Body of pancreas (tissue), 4 donors: ENCODE measurements around the gene EDDM13. TPM values are rescaled to one million over a fixed set of nuclear protein-coding genes. Genes with fewer than 3 reads are reported as not detected.
A peak's percentile ranks its signal among the peaks of the same experiment; 100 is the strongest.
"Not testable (repeated sequence)": the region's sequence is repeated elsewhere in the genome, so short reads cannot be mapped to it uniquely, and the experiment has no call there.

Experiments used
- ATAC-seq: fragments of 150-250 bp; one replicate; pipeline ENCODE4 v1.9.1; 2016
- DNase-seq, 4 donors: peaks; one replicate each; pipeline ENCODE4 v3.0.0-alpha.2; 2019
- H3K27ac ChIP-seq, 4 donors: fragments of 200-600 bp; sonication (generic); 1 replicate in 3 of 4; 2 replicates in 1 of 4; pipeline versions ENCODE4 v1.5.1 to v1.6.1; 2016 to 2019; ENCODE audit warnings: mild to moderate bottlenecking in 1 of 4, mixed read lengths in 1 of 4, moderate library complexity in 1 of 4
- H3K27me3 ChIP-seq, 2 donors: fragments of 200-600 bp; sonication (generic); one replicate each; pipeline ENCODE4 v1.6.0; 2016; ENCODE audit warnings: mild to moderate bottlenecking in 1 of 2
- H3K36me3 ChIP-seq, 2 donors: fragments of 200-600 bp; sonication (generic); replicated peaks in 1 of 2; 2 replicates each; pipeline ENCODE4 v1.5.1; 2016; ENCODE audit warnings: low read depth in 2 of 2; ENCODE audit not compliant: insufficient read depth in 1 of 2
- H3K4me1 ChIP-seq: fragments of 200-600 bp; sonication (generic); one replicate; pipeline ENCODE4 v1.6.0; 2016
- H3K4me3 ChIP-seq, 2 donors: fragments of 200-600 bp; sonication (generic); 1 replicate in 1 of 2; 2 replicates in 1 of 2; pipeline ENCODE4 v1.5.1; 2016 to 2019
- H3K9me3 ChIP-seq, 3 donors: fragments of 200-600 bp; sonication (generic); 1 replicate in 2 of 3; 2 replicates in 1 of 3; pipeline ENCODE4 v1.5.1; 2016
- POLR2A ChIP-seq, 3 donors: fragments of 450-650 bp; IDR thresholded peaks; one replicate each; pipeline ENCODE4 v1.6.1; 2016; ENCODE audit warnings: antibody characterized with exemption in 3 of 3, mild to moderate bottlenecking in 2 of 3
- WGBS, 2 donors: methylation state at CpG; one replicate each; pipeline ENCODE4 v1.1.5; 2017; 5-methylcytosine and 5-hydroxymethylcytosine counted together
- intact Hi-C: fragments of 100-400 bp; cut with DNase I; formaldehyde crosslinking; loops from one replicate; pipeline ENCODE4 v1.15.1; 2023
- total RNA-seq, 2 donors: library from RNA; depleted of rRNA; stranded (reverse); fragments of >200 nt; gene quantifications; one replicate each; pipeline ENCODE4 v1.1.0, GENCODE V29; 2016
- TF ChIP-seq, protein P1 (sequence below), 7 experiments: fragments of 450-650 bp in 4 of 7; fragments of 200-600 bp in 3 of 7; sonication (generic) in 3 of 7; IDR thresholded peaks; one replicate each; pipeline ENCODE4 v1.5.1; 2016 to 2019; ENCODE audit warnings: antibody characterized with exemption in 7 of 7

The EDDM13 gene
- total RNA-seq, 2 donors from 2014 or later: not detected

DNA sequence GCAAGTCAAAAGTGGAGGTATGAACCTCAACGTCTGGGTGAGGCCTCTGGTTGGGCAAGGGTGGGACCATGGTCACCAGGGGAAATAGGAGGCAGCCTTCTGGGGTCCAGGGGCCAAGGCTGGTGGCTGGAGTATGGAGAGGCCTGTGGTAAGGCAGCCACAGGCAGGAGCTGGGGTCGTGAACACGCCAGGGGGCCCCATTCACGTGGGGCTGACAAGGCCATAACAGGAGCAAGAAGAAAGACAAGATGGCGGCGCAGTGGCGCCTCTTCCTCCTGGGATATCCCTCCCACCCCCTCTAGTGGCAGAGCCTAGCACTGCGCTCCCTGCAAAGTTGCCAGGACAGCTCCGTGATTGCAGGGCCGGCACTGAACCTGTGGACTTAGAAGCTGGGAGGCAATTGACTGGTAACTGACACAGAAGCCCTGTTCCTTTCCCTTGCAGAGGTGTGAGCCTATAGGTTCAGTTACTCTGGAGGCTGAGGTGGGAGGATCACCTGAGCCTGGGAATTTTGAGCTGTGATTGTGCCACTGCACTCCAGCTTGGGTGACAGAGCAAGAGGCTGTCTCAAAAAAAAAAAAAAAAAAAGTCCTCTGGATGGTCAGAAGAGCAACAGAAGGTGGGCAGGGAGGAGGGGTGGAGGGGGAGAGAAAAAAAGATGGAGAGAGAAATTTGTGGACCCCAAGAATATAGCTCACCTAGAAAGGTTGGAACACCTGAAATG lies 19.7 kb upstream of the EDDM13 start:
- no peaks in the 10 kb centered on the region for H3K9me3 ChIP-seq
- H3K27ac ChIP-seq: no peak overlapping the region
- 32 to 39% methylated on average over 10 of the region's 10 CpGs for WGBS, 2 donors
- TF ChIP-seq POLR2A (IDR thresholded peaks at IDR 0.05): no peak
- TF ChIP-seq, protein P1, sequence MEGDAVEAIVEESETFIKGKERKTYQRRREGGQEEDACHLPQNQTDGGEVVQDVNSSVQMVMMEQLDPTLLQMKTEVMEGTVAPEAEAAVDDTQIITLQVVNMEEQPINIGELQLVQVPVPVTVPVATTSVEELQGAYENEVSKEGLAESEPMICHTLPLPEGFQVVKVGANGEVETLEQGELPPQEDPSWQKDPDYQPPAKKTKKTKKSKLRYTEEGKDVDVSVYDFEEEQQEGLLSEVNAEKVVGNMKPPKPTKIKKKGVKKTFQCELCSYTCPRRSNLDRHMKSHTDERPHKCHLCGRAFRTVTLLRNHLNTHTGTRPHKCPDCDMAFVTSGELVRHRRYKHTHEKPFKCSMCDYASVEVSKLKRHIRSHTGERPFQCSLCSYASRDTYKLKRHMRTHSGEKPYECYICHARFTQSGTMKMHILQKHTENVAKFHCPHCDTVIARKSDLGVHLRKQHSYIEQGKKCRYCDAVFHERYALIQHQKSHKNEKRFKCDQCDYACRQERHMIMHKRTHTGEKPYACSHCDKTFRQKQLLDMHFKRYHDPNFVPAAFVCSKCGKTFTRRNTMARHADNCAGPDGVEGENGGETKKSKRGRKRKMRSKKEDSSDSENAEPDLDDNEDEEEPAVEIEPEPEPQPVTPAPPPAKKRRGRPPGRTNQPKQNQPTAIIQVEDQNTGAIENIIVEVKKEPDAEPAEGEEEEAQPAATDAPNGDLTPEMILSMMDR (IDR thresholded peaks at IDR 0.05): peak; percentile 70 to 84 (median 77)
- intact Hi-C loops: loop anchor here (10.0 kb wide), 1 partner anchor 178 kb away; no protein-coding TSS in a partner anchor
- H3K4me3 ChIP-seq: no peak overlapping the region
- no peaks in the 10 kb centered on the region for H3K27me3 ChIP-seq
- H3K4me1 ChIP-seq: no peaks in the 10 kb centered on the region
- peak; percentile 82 for ATAC-seq
- peak; percentile 82 to 86 (median 84) for DNase-seq
- no peaks in the 10 kb centered on the region for H3K36me3 ChIP-seq

DNA sequence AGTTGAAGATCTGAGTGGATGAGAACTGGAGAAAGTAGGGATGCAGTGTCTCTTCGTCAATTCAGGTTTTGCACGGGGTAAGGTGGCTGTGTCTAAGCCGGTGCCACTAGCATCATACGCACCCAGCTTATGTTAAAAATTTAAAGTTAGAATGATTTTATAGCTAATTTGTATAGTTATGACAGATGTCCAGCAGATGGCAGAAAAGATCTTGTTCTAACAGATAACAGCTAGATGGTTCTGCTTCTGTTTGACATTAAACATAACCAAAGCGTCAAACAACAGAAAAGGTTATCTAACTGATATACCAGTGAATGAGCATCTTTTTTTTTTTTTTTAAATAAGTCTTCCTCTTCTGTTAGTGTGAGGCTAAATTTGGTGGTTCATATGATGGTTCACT lies 18.8 kb upstream of the EDDM13 start:
- Histone ChIP-seq H3K27ac (no peak overlapping the region), H3K4me3 (no peak overlapping the region), H3K36me3 (no peaks in the 10 kb centered on the region), H3K27me3 (no peaks in the 10 kb centered on the region), H3K4me1 (no peaks in the 10 kb centered on the region), H3K9me3 (no peaks in the 10 kb centered on the region)
- TF ChIP-seq POLR2A (IDR thresholded peaks at IDR 0.05): no peak
- TF ChIP-seq, protein P1 (IDR thresholded peaks at IDR 0.05): peak in 4 of 7 experiments; percentile 29 to 36 (median 30)
- DNase-seq: no peak
- peak; percentile 21 for ATAC-seq
- intact Hi-C loops: loop anchor here (10.0 kb wide), 1 partner anchor 179 kb away; no protein-coding TSS in a partner anchor
- 45% methylated on average over 5 of the region's 5 CpGs for WGBS, 2 donors

DNA sequence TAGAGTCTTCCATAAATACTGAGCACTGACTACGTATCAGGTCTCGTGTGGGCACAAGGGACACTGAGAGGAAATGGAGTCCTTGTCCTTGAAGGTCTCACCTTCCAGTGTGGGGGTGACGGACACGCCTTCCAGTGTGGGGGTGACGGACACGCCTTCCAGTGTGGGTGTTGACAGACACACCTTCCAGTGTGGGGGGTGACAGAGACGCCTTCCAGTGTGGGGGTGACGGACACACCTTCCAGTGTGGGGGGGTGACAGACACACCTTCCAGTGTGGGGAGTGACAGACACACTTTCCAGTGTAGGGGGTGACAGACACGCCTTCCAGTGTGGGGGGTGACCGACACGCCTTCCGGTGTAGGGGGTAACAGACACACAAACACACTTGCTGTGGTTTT lies 14.3 kb upstream of the EDDM13 start:
- Histone ChIP-seq H3K36me3 (no peaks in the 10 kb centered on the region), H3K27me3 (no peaks in the 10 kb centered on the region), H3K9me3 (no peaks in the 10 kb centered on the region), H3K4me1 (no peaks in the 10 kb centered on the region), H3K27ac (no peak overlapping the region), H3K4me3 (no peak overlapping the region)
- TF ChIP-seq, protein P1 (IDR thresholded peaks at IDR 0.05): no peak
- TF ChIP-seq POLR2A (IDR thresholded peaks at IDR 0.05): no peak
- ATAC-seq (no peak), DNase-seq (no peak)
- 73 to 79% methylated on average over 12 of the region's 12 CpGs for WGBS, 2 donors
- intact Hi-C loops: loop anchor here (10.0 kb wide), 1 partner anchor 183 kb away; no protein-coding TSS in a partner anchor

DNA sequence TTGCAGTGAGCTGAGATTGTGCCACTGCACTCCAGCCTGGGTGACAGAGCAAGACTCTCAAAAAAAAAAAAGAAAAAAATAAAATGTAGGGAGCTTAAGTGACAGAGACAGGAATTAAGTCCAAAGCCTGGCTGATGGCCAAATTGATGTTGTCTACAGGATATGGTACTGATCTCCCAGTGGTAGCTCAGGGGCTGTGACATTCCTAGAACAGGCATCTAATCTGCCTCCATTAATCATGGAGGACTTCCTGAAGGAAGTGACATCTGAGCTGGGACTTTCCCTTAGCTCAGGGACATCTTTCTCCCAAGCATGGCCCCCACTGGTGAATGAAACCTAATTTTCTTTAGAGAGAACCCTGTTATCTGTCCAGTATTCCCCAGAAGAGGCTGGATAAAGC lies 11.4 kb upstream of the EDDM13 start:
- no peak for TF ChIP-seq POLR2A (IDR thresholded peaks at IDR 0.05)
- TF ChIP-seq, protein P1 (IDR thresholded peaks at IDR 0.05): no peak
- Histone ChIP-seq H3K27ac (no peak overlapping the region), H3K4me3 (no peak overlapping the region), H3K4me1 (no peaks in the 10 kb centered on the region), H3K27me3 (no peaks in the 10 kb centered on the region), H3K36me3 (no peaks in the 10 kb centered on the region), H3K9me3 (no peaks in the 10 kb centered on the region)
- intact Hi-C loops: no loop called here
- no peak for ATAC-seq
- DNase-seq: no peak

DNA sequence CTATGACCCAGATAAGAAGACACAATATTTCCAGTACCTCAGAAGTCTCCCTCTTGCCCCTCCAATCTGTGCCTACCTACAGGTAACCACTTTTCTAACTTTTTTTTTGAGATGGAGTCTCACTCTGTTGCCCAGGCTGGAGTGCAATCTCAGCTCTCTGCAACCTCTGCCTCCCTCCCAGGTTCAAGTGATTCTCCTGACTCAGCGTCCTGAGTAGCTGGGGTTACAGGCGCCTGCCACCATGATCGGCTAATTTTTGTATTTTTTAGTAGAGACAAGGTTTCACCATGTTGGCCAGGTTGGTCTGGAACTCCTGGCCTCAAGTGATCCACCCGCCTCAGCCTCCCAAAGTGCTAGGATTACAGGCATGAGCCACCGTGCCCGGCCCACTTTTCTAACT lies 10.6 kb upstream of the EDDM13 start:
- WGBS, 2 donors: 91 to 94% methylated on average over 6 of the region's 6 CpGs
- DNase-seq, H3K27ac ChIP-seq, H3K36me3 ChIP-seq, ATAC-seq, H3K4me1 ChIP-seq, H3K4me3 ChIP-seq, H3K27me3 ChIP-seq, intact Hi-C loops, H3K9me3 ChIP-seq: not testable (repeated sequence)
